Esophagus (tissue), 2 donors: Measurements from ENCODE around the gene CAMK2D. TPM values are rescaled to one million over a fixed set of nuclear protein-coding genes. Genes with fewer than 3 reads are reported as not detected.
A peak's percentile ranks its signal among the peaks of the same experiment; 100 is the strongest.

Source experiments
- H3K27ac ChIP-seq, 2 donors: one replicate each; pipeline ENCODE4 v1.5.1; 2013; ENCODE audit warnings: low read depth in 2 of 2, mild to moderate bottlenecking in 2 of 2, inconsistent platforms in 1 of 2, low read length in 1 of 2, moderate library complexity in 1 of 2
- H3K27me3 ChIP-seq, 2 donors: one replicate each; pipeline ENCODE4 v1.6.1; 2013; ENCODE audit warnings: low read length in 2 of 2, control low read depth in 1 of 2, mild to moderate bottlenecking in 1 of 2; ENCODE audit not compliant: insufficient read depth in 2 of 2, control insufficient read depth in 1 of 2
- H3K36me3 ChIP-seq, 2 donors: one replicate each; pipeline ENCODE4 v1.6.1; 2013; ENCODE audit warnings: low read length in 1 of 2; ENCODE audit not compliant: control insufficient read depth in 2 of 2, insufficient read depth in 2 of 2
- H3K4me1 ChIP-seq, 2 donors: one replicate each; pipeline ENCODE4 v1.6.1; 2013; ENCODE audit warnings: low read length in 1 of 2; ENCODE audit not compliant: control insufficient read depth in 2 of 2, insufficient read depth in 2 of 2
- H3K4me3 ChIP-seq, 2 donors: one replicate each; pipeline ENCODE4 v1.5.1; 2013; ENCODE audit warnings: low read length in 2 of 2, mild to moderate bottlenecking in 2 of 2, low read depth in 1 of 2, moderate library complexity in 1 of 2
- H3K9me3 ChIP-seq, 2 donors: one replicate each; pipeline ENCODE4 v1.6.1; 2013; ENCODE audit warnings: mild to moderate bottlenecking in 2 of 2, low read depth in 1 of 2, low read length in 1 of 2, moderate library complexity in 1 of 2; ENCODE audit not compliant: control insufficient read depth in 2 of 2, insufficient read depth in 1 of 2
- WGBS, 2 donors: extraction: QIAGEN DNeasy Blood & Tissue Kit; methylation state at CpG; one replicate each; pipeline ENCODE4 v1.1.7; 2013; 5-methylcytosine and 5-hydroxymethylcytosine counted together
- polyA plus RNA-seq, 2 donors: library from polyadenylated mRNA; stranded (reverse); fragments of 200-250 nt; gene quantifications; one replicate each; pipeline ENCODE4 v1.2.3, GENCODE V29; 2013
- donor health status: healthy with polysubstance abuse.
- donor health status: Bipolar disorder and iron deficiency.

CAMK2D gene
- polyA plus RNA-seq, 2 donors, result 7.5 to 13.4 TPM

DNA sequence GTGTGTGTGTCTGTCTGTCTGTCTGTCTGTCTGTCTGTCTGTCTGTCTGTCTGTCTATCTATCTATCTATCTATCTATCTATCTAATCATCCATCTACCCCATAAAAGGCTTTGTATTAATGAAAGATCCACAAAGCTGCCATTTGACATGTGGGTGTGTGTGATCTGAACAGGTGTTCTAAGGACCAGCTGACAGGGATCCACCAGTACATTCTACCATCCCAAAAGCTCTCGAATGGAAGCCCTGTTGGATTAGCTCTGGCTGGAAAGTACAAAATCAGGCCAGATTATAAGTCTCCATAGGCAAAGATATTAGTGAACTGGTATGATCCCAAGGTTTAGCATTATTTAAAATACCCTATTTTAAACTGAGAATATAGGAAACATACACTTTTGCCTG is 299.3 kb downstream of the CAMK2D start:
- WGBS, 2 donors, result 97% methylated on average over 1 of the region's 1 CpG
- Histone ChIP-seq H3K27me3 (no peaks in the 10 kb centered on the region), H3K27ac (no peak overlapping the region)

GRCh38 chr4:113461281-113461680 is 300.3 kb downstream of the CAMK2D start:
- H3K27me3 ChIP-seq, result no peaks in the 10 kb centered on the region
- no peaks in the 10 kb centered on the region for H3K9me3 ChIP-seq
- no peak overlapping the region for H3K4me3 ChIP-seq
- H3K27ac ChIP-seq, result no peak overlapping the region
- no peaks in the 10 kb centered on the region for H3K4me1 ChIP-seq
- H3K36me3 ChIP-seq, result peaks cover 0 to 3% of the 10 kb centered on the region in 2 donors

More for the DNA sequence above, 299.3 kb downstream of the CAMK2D start:
- H3K36me3 ChIP-seq, result peaks cover 0 to under 1% of the 10 kb centered on the region in 2 donors
- H3K4me1 ChIP-seq, result no peaks in the 10 kb centered on the region
- H3K9me3 ChIP-seq, result no peaks in the 10 kb centered on the region
- no peak overlapping the region for H3K4me3 ChIP-seq

GRCh38 chr4:113457886-113458285 is 303.7 kb downstream of the CAMK2D start:
- H3K36me3 ChIP-seq, result peaks cover 3% of the 10 kb centered on the region in 2 donors
- no peaks in the 10 kb centered on the region for H3K9me3 ChIP-seq
- H3K27ac ChIP-seq, result no peak overlapping the region

DNA sequence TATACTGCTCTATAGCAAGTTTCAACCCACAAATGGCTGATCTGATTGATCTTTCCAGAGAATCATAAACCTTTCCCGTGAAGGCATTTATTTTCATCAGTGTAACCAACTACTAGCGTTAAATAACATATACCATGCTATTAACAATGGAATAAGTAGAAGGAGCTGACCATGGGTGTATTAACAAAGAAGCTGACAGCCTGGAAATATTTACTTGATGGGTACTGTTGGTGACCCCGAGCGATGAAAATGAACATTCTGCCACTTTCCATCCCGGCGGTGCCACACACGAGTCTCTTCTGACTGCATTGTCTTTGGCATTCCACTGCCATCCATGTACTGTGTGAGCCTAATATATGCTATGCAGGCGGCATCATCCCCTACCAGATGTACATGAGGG is 304.4 kb downstream of the CAMK2D start:
- Histone ChIP-seq H3K36me3 (peaks cover 3% of the 10 kb centered on the region in 2 donors), H3K27ac (no peak overlapping the region), H3K9me3 (no peaks in the 10 kb centered on the region), H3K27me3 (no peaks in the 10 kb centered on the region), H3K4me1 (no peaks in the 10 kb centered on the region), H3K4me3 (no peak overlapping the region)
- 96 to 99% methylated on average over 8 of the region's 8 CpGs for WGBS, 2 donors

More at GRCh38 chr4:113457886-113458285, 303.7 kb downstream of the CAMK2D start:
- Histone ChIP-seq H3K4me3 (no peak overlapping the region), H3K27me3 (no peaks in the 10 kb centered on the region), H3K4me1 (no peaks in the 10 kb centered on the region)

DNA sequence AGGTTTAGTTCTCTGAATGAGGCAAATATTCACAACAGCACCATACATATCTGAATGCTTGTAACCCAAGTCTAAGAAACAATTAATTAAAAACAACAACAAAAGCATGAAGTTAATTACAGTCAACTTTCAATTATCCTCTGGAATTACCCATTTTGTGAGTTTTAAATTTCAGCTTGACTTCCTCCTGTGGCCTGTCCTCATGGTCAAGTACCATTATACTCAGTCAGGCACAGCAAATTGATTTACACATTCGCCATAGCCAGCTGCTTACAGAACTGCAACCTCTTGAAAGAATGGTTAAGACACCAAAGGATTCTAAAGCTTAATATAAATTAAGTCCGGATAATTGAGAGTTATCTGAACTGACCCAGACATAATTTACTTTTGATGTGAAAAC is 306.5 kb downstream of the CAMK2D start:
- 87 to 92% methylated on average over 2 of the region's 2 CpGs for WGBS, 2 donors
- Histone ChIP-seq H3K27ac (no peak overlapping the region), H3K36me3 (peaks cover 3% of the 10 kb centered on the region in 2 donors)

GRCh38 chr4:113452868-113453620 is 308.5 kb downstream of the CAMK2D start:
- Histone ChIP-seq H3K9me3 (no peaks in the 10 kb centered on the region), H3K27me3 (no peaks in the 10 kb centered on the region), H3K36me3 (peaks cover 3% of the 10 kb centered on the region in 2 donors), H3K27ac (no peak overlapping the region), H3K4me1 (no peaks in the 10 kb centered on the region), H3K4me3 (no peak overlapping the region)
- 43 to 44% methylated on average over 4 of the region's 4 CpGs for WGBS, 2 donors

More for the DNA sequence above, 306.5 kb downstream of the CAMK2D start:
- Histone ChIP-seq H3K27me3 (no peaks in the 10 kb centered on the region), H3K4me3 (no peak overlapping the region), H3K9me3 (no peaks in the 10 kb centered on the region), H3K4me1 (no peaks in the 10 kb centered on the region)

DNA sequence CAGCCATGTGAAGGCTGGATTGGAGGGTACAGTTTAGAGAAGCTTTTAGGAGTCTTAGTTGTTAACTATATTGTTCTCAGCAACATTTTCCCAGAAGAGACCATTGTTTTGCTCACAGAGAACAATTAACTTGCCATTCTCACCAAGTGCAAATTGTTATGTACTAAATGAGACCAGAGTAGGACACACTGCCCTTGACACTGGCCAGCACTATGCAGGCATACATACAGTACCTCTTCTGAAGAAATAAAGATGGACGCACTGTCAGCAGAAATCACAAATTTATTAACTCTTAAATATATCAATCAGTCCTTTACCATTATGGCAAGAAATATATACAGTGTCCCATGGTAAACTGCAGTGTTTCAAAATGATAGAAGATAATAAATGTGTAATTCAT is 309.4 kb downstream of the CAMK2D start:
- no peaks in the 10 kb centered on the region for H3K9me3 ChIP-seq

DNA sequence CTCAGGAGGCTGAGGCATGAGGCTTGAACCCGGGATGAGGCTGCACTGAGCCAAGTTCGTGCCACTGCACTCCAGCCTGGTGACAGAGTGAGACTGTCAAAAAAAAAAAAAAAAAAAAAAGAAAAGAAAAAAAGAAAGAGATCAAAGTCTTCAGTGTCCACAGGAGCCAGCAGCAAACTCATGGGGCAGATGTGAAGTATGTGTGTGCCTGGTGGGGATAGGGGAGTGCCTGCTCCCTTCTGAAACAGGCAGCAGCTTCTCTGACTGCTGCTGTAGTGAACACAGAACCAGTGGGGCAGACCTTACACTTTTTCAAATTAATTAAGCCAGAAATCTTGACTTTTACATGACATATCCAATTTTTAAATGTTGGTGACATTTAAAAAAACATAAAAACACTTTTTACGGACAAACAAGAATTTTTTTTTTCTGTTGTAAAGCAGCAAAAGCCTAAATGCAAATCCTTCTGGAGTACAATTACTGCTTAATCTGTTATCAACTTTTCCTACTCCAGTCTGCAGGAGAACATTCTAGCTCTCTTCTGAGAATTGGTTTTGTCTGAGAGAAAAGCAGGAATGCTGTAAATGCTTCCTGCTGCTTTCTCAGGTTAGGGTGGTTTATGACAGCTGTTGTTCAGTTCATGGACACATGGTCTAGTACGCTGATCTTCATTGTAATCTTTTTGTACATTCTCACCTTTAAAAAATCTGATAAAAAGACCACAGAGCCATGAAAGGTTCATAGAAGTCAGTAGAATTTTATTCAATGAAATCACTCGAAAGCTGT is 311.1 kb downstream of the CAMK2D start:
- peaks cover 0 to under 1% of the 10 kb centered on the region in 2 donors for H3K36me3 ChIP-seq
- no peak overlapping the region for H3K4me3 ChIP-seq
- no peak overlapping the region for H3K27ac ChIP-seq
- WGBS, 2 donors, result 95 to 97% methylated on average over 5 of the region's 5 CpGs
- H3K9me3 ChIP-seq, result no peaks in the 10 kb centered on the region
- no peaks in the 10 kb centered on the region for H3K27me3 ChIP-seq
- H3K4me1 ChIP-seq, result peaks cover 0 to 3% of the 10 kb centered on the region in 2 donors

More for the DNA sequence above, 309.4 kb downstream of the CAMK2D start:
- Histone ChIP-seq H3K4me3 (no peak overlapping the region), H3K4me1 (no peaks in the 10 kb centered on the region), H3K36me3 (peaks cover under 1 to 3% of the 10 kb centered on the region in 2 donors), H3K27me3 (no peaks in the 10 kb centered on the region), H3K27ac (no peak overlapping the region)
- WGBS, 2 donors, result 97 to 98% methylated on average over 1 of the region's 1 CpG

- Histone ChIP-seq H3K9me3 (no peaks in the 10 kb centered on the region), H3K36me3 (no peaks in the 10 kb centered on the region), H3K27ac (peak overlapping the region in 1 of 2 donors; percentile 41), H3K27me3 (no peaks in the 10 kb centered on the region), H3K4me1 (peaks cover 0 to 3% of the 10 kb centered on the region in 2 donors), H3K4me3 (no peak overlapping the region)
- 50 to 84% methylated on average over 1 of the region's 1 CpG for WGBS, 2 donors
Observed at GRCh38 chr4:113449410-113449974, 312.0 kb downstream of the CAMK2D start.
